SU-DHL-6 (cell line): ENCODE measurements around the gene APOBEC2.
A peak's percentile ranks its signal among the peaks of the same experiment; 100 is the strongest.

Experiments used
- H2AFZ ChIP-seq: fragments of 200-600 bp; sonication (generic); 2 replicates; pipeline ENCODE4 v1.6.1; 2014; ENCODE audit warnings: low read depth, mild to moderate bottlenecking, moderate library complexity, mixed read lengths, antibody characterized with exemption, low read length; ENCODE audit not compliant: severe bottlenecking
- H3F3A ChIP-seq: fragments of 200-600 bp; shearing (Covaris generic); 2 replicates; pipeline ENCODE4 v1.6.0; 2016; ENCODE audit warnings: antibody characterized with exemption, mild to moderate bottlenecking; ENCODE audit not compliant: insufficient read depth
- H3K27ac ChIP-seq: fragments of 200-600 bp; sonication (generic); 2 replicates; pipeline ENCODE4 v1.5.1; 2016; ENCODE audit warnings: low read depth, mild to moderate bottlenecking, low read length, moderate library complexity, mixed read lengths
- H3K27me3 ChIP-seq: fragments of 200-600 bp; sonication (generic), shearing (Covaris generic); 2 replicates; pipeline ENCODE4 v1.6.0; 2014; ENCODE audit warnings: mild to moderate bottlenecking, low read length
- H3K36me3 ChIP-seq: fragments of 200-600 bp; sonication (generic); 2 replicates; pipeline ENCODE4 v1.6.1; 2014; ENCODE audit warnings: mild to moderate bottlenecking, low read length, mixed read lengths
- H3K4me2 ChIP-seq: fragments of 300-600, 200-600 bp; shearing (Covaris generic), sonication (generic); 2 replicates; pipeline ENCODE4 v1.6.0; 2014; ENCODE audit warnings: low read length, low read depth, mild to moderate bottlenecking; ENCODE audit not compliant: poor library complexity, severe bottlenecking
- H3K4me3 ChIP-seq: fragments of 200-600 bp; sonication (generic); 2 replicates; pipeline ENCODE4 v1.5.1; 2014; ENCODE audit warnings: antibody characterized with exemption, low read length, mild to moderate bottlenecking, mixed read lengths; ENCODE audit not compliant: insufficient read depth, poor library complexity, severe bottlenecking
- H3K79me2 ChIP-seq: fragments of 200-600 bp; sonication (generic); 2 replicates; pipeline ENCODE4 v1.6.1; 2014; ENCODE audit warnings: mild to moderate bottlenecking, low read length, moderate library complexity; ENCODE audit not compliant: insufficient read depth
- H3K9ac ChIP-seq: fragments of 200-600 bp; sonication (generic); 2 replicates; pipeline ENCODE4 v1.7.0; 2014; ENCODE audit warnings: mild to moderate bottlenecking, low read length
- H3K9me2 ChIP-seq: fragments of 200-600 bp; sonication (generic); replicated peaks from 2 replicates; pipeline ENCODE4 v1.6.1; 2014; ENCODE audit warnings: low read length; ENCODE audit not compliant: insufficient read depth
- H3K9me3 ChIP-seq: fragments of 200-600 bp; sonication (generic); 2 replicates; pipeline ENCODE4 v1.6.1; 2014; ENCODE audit warnings: low read length, mixed read lengths; ENCODE audit not compliant: insufficient read depth
- H4K20me1 ChIP-seq: fragments of 200-600 bp; sonication (generic); 2 replicates; pipeline ENCODE4 v1.6.1; 2014; ENCODE audit warnings: low read depth, mild to moderate bottlenecking, antibody characterized with exemption, low read length, moderate library complexity, mixed read lengths
- EZH2phosphoT487 ChIP-seq: fragments of 200-600 bp; sonication (generic), shearing (Covaris generic); conservative IDR thresholded peaks from 2 replicates; pipeline ENCODE4 v1.6.1; 2018; ENCODE audit warnings: mild to moderate bottlenecking, antibody characterized with exemption, low read length, moderate library complexity, mixed read lengths
- TF ChIP-seq, protein P1 (sequence below): fragments of 200-600 bp; sonication (generic); IDR thresholded peaks from one replicate; pipeline ENCODE4 v1.5.1; 2017; ENCODE audit warnings: antibody characterized with exemption, mild to moderate bottlenecking, low read length, moderate library complexity; ENCODE audit not compliant: insufficient read depth, poor library complexity, severe bottlenecking

The APOBEC2 gene

DNA sequence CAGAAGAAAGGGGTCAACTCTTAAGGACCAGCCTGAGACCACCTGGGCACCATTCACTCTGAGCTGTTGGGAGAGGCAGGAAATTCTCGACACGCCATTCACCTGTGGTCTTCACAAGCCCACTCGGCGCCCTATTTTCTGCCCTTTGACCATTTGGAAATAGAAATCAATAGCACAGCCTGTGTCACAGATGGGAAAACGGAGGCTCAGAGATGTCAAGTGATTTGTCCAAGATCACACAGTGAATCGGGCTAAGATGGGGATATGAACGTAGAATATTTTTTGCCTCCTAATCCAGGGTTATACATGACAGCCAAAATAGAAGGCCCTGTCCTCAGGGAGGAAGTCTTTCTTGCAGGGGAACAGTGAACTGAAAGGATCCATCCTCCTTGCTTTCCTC, 3.0 kb upstream of the APOBEC2 start:
- Histone ChIP-seq H3K9ac (no peak overlapping the region), H3F3A (no peaks in the 10 kb centered on the region), H3K4me3 (no peak overlapping the region), H3K9me2 (no peaks in the 10 kb centered on the region), H2AFZ (no peak overlapping the region), H4K20me1 (no peaks in the 10 kb centered on the region), H3K27ac (no peak overlapping the region), H3K36me3 (no peaks in the 10 kb centered on the region), H3K27me3 (no peaks in the 10 kb centered on the region), H3K4me2 (no peak overlapping the region), H3K9me3 (no peaks in the 10 kb centered on the region), H3K79me2 (no peaks in the 10 kb centered on the region)
- TF ChIP-seq EZH2phosphoT487 = no peak
- TF ChIP-seq, protein P1, sequence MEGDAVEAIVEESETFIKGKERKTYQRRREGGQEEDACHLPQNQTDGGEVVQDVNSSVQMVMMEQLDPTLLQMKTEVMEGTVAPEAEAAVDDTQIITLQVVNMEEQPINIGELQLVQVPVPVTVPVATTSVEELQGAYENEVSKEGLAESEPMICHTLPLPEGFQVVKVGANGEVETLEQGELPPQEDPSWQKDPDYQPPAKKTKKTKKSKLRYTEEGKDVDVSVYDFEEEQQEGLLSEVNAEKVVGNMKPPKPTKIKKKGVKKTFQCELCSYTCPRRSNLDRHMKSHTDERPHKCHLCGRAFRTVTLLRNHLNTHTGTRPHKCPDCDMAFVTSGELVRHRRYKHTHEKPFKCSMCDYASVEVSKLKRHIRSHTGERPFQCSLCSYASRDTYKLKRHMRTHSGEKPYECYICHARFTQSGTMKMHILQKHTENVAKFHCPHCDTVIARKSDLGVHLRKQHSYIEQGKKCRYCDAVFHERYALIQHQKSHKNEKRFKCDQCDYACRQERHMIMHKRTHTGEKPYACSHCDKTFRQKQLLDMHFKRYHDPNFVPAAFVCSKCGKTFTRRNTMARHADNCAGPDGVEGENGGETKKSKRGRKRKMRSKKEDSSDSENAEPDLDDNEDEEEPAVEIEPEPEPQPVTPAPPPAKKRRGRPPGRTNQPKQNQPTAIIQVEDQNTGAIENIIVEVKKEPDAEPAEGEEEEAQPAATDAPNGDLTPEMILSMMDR = no peak

DNA sequence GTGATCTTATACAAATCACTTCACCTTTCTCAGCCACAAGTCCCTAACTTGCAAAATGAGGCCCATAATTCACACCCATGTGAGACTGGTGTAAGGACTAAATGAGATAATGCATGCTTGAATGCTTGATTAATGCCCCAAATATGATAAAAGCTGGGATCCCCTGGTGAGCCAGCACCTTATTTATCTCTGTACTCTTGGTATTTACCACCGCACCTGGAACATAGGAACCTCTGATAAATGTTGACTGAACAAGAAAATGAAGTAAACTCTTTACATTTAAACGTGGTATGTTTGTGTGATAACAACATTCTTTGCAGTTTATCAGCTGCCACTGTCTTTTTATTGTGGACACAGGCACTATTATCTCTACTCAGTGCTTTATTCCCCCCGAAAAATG, 2.5 kb upstream of the APOBEC2 start:
- H3K36me3 ChIP-seq = no peaks in the 10 kb centered on the region
- H3K4me3 ChIP-seq = no peak overlapping the region
- no peaks in the 10 kb centered on the region for H3K9me3 ChIP-seq
- no peaks in the 10 kb centered on the region for H3K79me2 ChIP-seq
- H3K9ac ChIP-seq = no peak overlapping the region
- H3F3A ChIP-seq = no peaks in the 10 kb centered on the region
- no peaks in the 10 kb centered on the region for H3K27me3 ChIP-seq
- no peaks in the 10 kb centered on the region for H3K9me2 ChIP-seq
- H2AFZ ChIP-seq = no peak overlapping the region
- H3K27ac ChIP-seq = no peak overlapping the region
- H3K4me2 ChIP-seq = no peak overlapping the region
- no peak for TF ChIP-seq EZH2phosphoT487
- TF ChIP-seq, protein P1 = no peak
- no peaks in the 10 kb centered on the region for H4K20me1 ChIP-seq

DNA sequence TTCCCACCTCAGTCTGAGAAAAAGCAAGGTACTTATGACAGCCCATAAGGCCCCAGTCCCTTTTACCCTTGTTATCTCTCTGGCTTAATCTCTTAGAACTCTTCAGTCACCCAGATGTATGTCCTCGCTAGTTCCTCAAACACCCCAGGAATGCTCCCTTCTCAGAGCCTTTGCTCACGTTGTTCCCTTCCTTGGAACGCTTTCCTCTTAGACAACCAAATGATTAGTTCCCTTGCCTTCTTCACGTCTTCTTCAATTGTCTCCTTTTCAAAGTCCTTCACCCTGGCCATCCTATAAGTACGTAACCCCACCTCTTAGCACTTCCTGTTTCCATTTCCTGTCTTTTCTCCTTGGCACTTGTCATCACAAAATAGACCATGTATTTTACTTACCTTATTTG, 1.1 kb upstream of the APOBEC2 start:
- Histone ChIP-seq H3K4me3 (no peak overlapping the region), H3K79me2 (no peaks in the 10 kb centered on the region), H3F3A (no peaks in the 10 kb centered on the region), H3K9ac (no peak overlapping the region), H4K20me1 (no peaks in the 10 kb centered on the region), H3K36me3 (no peaks in the 10 kb centered on the region), H2AFZ (peak overlapping the region; percentile 46), H3K27ac (peak overlapping the region; percentile 1; the same call in 1 of the 2 replicates), H3K9me3 (no peaks in the 10 kb centered on the region), H3K4me2 (peak overlapping the region; percentile 27), H3K27me3 (no peaks in the 10 kb centered on the region), H3K9me2 (no peaks in the 10 kb centered on the region)
- TF ChIP-seq EZH2phosphoT487 = no peak
- TF ChIP-seq, protein P1 = no peak

DNA sequence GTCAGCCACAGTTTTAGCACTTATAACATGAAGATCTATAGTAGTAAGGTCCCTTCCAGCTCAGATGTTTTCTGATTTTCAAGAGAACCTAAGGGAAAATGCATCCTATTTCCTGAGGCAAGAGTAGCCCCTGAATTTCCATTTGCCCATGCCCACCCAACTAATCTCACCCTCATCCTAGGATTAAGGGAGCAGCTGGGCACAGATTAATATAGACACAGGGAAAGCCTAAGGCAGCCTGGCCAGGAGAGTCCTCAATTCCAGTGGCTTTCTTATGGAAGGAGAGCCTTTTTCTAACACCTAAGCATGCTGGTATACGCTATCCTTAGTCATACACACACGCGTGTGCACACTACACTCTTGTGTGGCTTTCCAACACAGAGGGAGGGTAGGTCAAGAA, 1.5 kb downstream of the APOBEC2 start:
- Histone ChIP-seq H2AFZ (no peak overlapping the region), H3K4me3 (no peak overlapping the region), H3K36me3 (no peaks in the 10 kb centered on the region), H3K27ac (no peak overlapping the region), H3K9ac (no peak overlapping the region), H3K27me3 (no peaks in the 10 kb centered on the region), H4K20me1 (no peaks in the 10 kb centered on the region), H3K9me2 (no peaks in the 10 kb centered on the region), H3K9me3 (no peaks in the 10 kb centered on the region), H3K79me2 (no peaks in the 10 kb centered on the region), H3F3A (no peaks in the 10 kb centered on the region), H3K4me2 (no peak overlapping the region)
- TF ChIP-seq, protein P1 = no peak
- TF ChIP-seq EZH2phosphoT487 = no peak
